SK-N-SH (cell line): Measurements from ENCODE around the gene YEATS4. TPM values are rescaled to one million over a fixed set of nuclear protein-coding genes. Genes with fewer than 3 reads are reported as not detected.

Experiments used
- CTCF ChIA-PET: fragments of 300-600, 350-600 bp; formaldehyde crosslinking; extraction: SDS; loops from one replicate; lab custom pipeline; 2021; lab: Yijun Ruan, JAX
- POLR2A ChIA-PET: fragments of 350-600 bp; sonication (Branson Sonifier 250); formaldehyde crosslinking; extraction: SDS; loops from one replicate; lab custom pipeline; 2020; ENCODE audit warnings: antibody characterized with exemption, inconsistent platforms; lab: Yijun Ruan, JAX
- DNase-seq: peaks from one replicate; pipeline ENCODE4 v3.0.0; 2012
- H2AFZ ChIP-seq: fragments of 200-600 bp; sonication (generic); 2 replicates; pipeline ENCODE4 v1.8.1; 2016; ENCODE audit warnings: antibody characterized with exemption, mild to moderate bottlenecking, low read depth
- H3F3A ChIP-seq: fragments of 200-600 bp; sonication (generic); replicated peaks from 2 replicates; pipeline ENCODE3; 2016; ENCODE audit warnings: antibody characterized with exemption, mild to moderate bottlenecking; ENCODE audit not compliant: insufficient read depth
- H3K27ac ChIP-seq, 2 experiments: fragments of 200-500 bp in 1 of 2; fragments of 200-600 bp in 1 of 2; sonication (Bioruptor generic) in 1 of 2; sonication (generic), shearing (Covaris generic) in 1 of 2; 2 replicates each; pipeline versions ENCODE4 v1.5.1 to v1.6.1; 2014 to 2016; ENCODE audit warnings: low read depth in 2 of 2, inconsistent platforms in 1 of 2, low read length in 1 of 2, mild to moderate bottlenecking in 1 of 2, mixed read lengths in 1 of 2
- H3K27me3 ChIP-seq: fragments of 200-600 bp; sonication (generic), shearing (Covaris generic); 2 replicates; pipeline ENCODE4 v1.6.1; 2016; ENCODE audit warnings: mixed run types; ENCODE audit not compliant: insufficient read depth
- H3K36me3 ChIP-seq, 2 experiments: fragments of 200-500 bp in 1 of 2; fragments of 200-600 bp in 1 of 2; sonication (Bioruptor generic) in 1 of 2; sonication (generic) in 1 of 2; replicated peaks in 1 of 2; 2 replicates each; pipeline versions ENCODE3 to v1.5.1; 2014 to 2016; ENCODE audit warnings: low read length in 1 of 2, mild to moderate bottlenecking in 1 of 2; ENCODE audit not compliant: insufficient read depth in 2 of 2, control insufficient read depth in 1 of 2
- H3K4me1 ChIP-seq, 2 experiments: fragments of 200-500 bp in 1 of 2; fragments of 200-600 bp in 1 of 2; sonication (Bioruptor generic) in 1 of 2; sonication (generic), shearing (Covaris generic) in 1 of 2; 2 replicates each; pipeline versions ENCODE4 v1.5.1 to v1.6.1; 2014 to 2016; ENCODE audit warnings: low read depth in 1 of 2, low read length in 1 of 2, mixed run types in 1 of 2; ENCODE audit not compliant: insufficient read depth in 2 of 2, control insufficient read depth in 1 of 2
- H3K4me2 ChIP-seq: fragments of 200-600 bp; sonication (generic), shearing (Covaris generic); 2 replicates; pipeline ENCODE4 v1.6.1; 2017; ENCODE audit warnings: mixed run types
- H3K4me3 ChIP-seq, 2 experiments: fragments of 200-500 bp in 1 of 2; fragments of 200-600 bp in 1 of 2; sonication (Bioruptor generic) in 1 of 2; sonication (generic), shearing (Covaris generic) in 1 of 2; 2 replicates each; pipeline versions ENCODE4 v1.5.1 to v1.8.1; 2014 to 2016; ENCODE audit warnings: low read depth in 2 of 2, inconsistent platforms in 1 of 2, low read length in 1 of 2, mild to moderate bottlenecking in 1 of 2, mixed read lengths in 1 of 2, moderate library complexity in 1 of 2
- H3K79me2 ChIP-seq: fragments of 200-600 bp; sonication (generic); 2 replicates; pipeline ENCODE4 v1.8.1; 2017; ENCODE audit warnings: mild to moderate bottlenecking; ENCODE audit not compliant: insufficient read depth
- H3K9ac ChIP-seq: fragments of 200-600 bp; sonication (generic); 2 replicates; pipeline ENCODE4 v1.6.1; 2017; ENCODE audit warnings: mixed run types
- H3K9me2 ChIP-seq: fragments of 200-600 bp; sonication (generic); 2 replicates; pipeline ENCODE4 v1.6.1; 2017; ENCODE audit warnings: mixed run types
- H3K9me3 ChIP-seq: fragments of 200-600 bp; sonication (generic); 2 replicates; pipeline ENCODE4 v1.6.1; 2017; ENCODE audit warnings: mixed run types, mild to moderate bottlenecking, moderate library complexity
- H4K20me1 ChIP-seq: fragments of 200-600 bp; sonication (generic); 2 replicates; pipeline ENCODE4 v1.6.1; 2017; ENCODE audit warnings: mild to moderate bottlenecking, mixed run types; ENCODE audit not compliant: insufficient read depth
- CHD2 ChIP-seq: fragments of 150-350 bp; IDR thresholded peaks from 2 replicates; pipeline ENCODE4 v1.6.1; 2018; ENCODE audit warnings: low read length; ENCODE audit not compliant: partially characterized antibody
- EZH2phosphoT487 ChIP-seq: fragments of 200-600 bp; sonication (generic); IDR thresholded peaks from 2 replicates; pipeline ENCODE4 v1.6.1; 2017; ENCODE audit warnings: low read depth, mixed run types, mild to moderate bottlenecking, antibody characterized with exemption, moderate library complexity, borderline replicate concordance
- JUND ChIP-seq: IDR thresholded peaks from 2 replicates; pipeline ENCODE4 v1.4.0; 2012
- MXI1 ChIP-seq: IDR thresholded peaks from 2 replicates; pipeline ENCODE4 v1.6.1; 2012; ENCODE audit warnings: mild to moderate bottlenecking, low read depth, low read length, improper control_type of control experiment
- NRF1 ChIP-seq: IDR thresholded peaks from 2 replicates; pipeline ENCODE4 v1.6.1; 2012; ENCODE audit warnings: low read depth, mild to moderate bottlenecking, low read length
- POLR2AphosphoS5 ChIP-seq: IDR thresholded peaks from 2 replicates; pipeline ENCODE4 v1.6.1; 2012; ENCODE audit warnings: low read depth, low read length
- RFX5 ChIP-seq: IDR thresholded peaks from 2 replicates; pipeline ENCODE4 v1.6.1; 2012; ENCODE audit warnings: mild to moderate bottlenecking, improper control_type of control experiment, low read length
- TAF1 ChIP-seq: IDR thresholded peaks from 2 replicates; pipeline ENCODE4 v1.6.1; 2012; ENCODE audit warnings: low read depth, mild to moderate bottlenecking, low read length, moderate library complexity, borderline replicate concordance
- TCF12 ChIP-seq: IDR thresholded peaks from 2 replicates; pipeline ENCODE4 v1.4.0; 2012
- YY1 ChIP-seq: IDR thresholded peaks from 2 replicates; pipeline ENCODE4 v1.4.0; 2012; ENCODE audit warnings: low read depth, mild to moderate bottlenecking
- WGBS: methylation state at CpG from one replicate; pipeline ENCODE4 v1.1.6; 2017; ENCODE audit warnings: low lambda C conversion rate; 5-methylcytosine and 5-hydroxymethylcytosine counted together
- polyA plus RNA-seq, 3 experiments: library from polyadenylated mRNA; depleted of rRNA; stranded (reverse); fragments of >200 nt; gene quantifications; 2 replicates each; pipeline ENCODE4 v1.2.3, GENCODE V29; 2012
- TF ChIP-seq, protein P1 (sequence below): IDR thresholded peaks from 2 replicates; pipeline ENCODE4 v1.4.0; 2012; ENCODE audit warnings: low read depth
- TF ChIP-seq, protein P2 (sequence below): IDR thresholded peaks from 2 replicates; pipeline ENCODE4 v1.6.1; 2012; ENCODE audit warnings: mild to moderate bottlenecking, low read depth, low read length, moderate library complexity
- TF ChIP-seq, protein P3 (sequence below): IDR thresholded peaks from 2 replicates; pipeline ENCODE4 v1.4.0; 2012; ENCODE audit warnings: low read depth, borderline replicate concordance

YEATS4 gene
- polyA plus RNA-seq, 1 of the 3 experiments (the other 2 are of a cell fraction): 11.4 TPM

DNA sequence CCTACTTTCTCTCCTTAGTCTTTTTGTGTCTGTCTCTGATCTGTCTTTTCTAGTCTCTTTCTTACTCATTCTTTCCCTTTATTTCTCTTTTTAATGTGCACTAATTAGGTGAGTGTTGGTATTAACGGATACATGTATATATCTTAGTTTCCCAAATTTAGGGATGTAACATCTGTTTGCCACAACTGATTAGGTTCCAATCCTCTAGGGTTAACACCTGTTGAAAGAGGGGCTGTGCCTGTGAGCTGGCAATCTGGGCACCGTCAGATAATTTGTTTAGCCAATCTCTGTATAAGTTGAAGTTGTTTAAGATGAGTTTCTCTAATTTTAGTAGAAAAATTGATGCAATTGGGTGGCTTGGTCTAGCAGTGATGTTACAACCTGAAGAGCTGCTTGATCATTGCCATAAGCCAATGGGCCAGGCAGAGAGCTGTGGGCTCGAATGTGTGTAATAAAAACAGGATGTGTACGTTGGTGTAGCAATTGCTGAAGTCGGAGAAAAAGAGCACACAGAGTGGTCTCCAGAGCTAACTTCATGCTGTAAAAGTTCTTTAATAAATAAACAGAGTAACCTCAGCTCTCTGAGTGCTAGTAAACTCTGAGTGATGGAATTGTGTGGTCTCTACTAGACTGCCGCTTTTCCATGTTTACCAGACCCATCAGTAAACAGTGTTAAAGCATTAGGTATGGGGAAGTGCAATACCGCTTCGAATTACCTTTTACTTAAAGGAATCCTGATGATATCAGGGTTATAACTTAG, 29.7 kb upstream of the YEATS4 start:
- H4K20me1 ChIP-seq: no peaks in the 10 kb centered on the region
- DNase-seq: no peak
- no peaks in the 10 kb centered on the region for H3F3A ChIP-seq
- no peak overlapping the region for H3K9ac ChIP-seq
- H3K4me2 ChIP-seq: no peak overlapping the region
- ChIA-PET CTCF (interaction anchor here (1.0 kb wide), 1 partner anchor 28 kb away, joined by 4 read pairs; no protein-coding TSS in a partner anchor), POLR2A (no interaction called here)
- no peaks in the 10 kb centered on the region for H3K9me3 ChIP-seq
- no peak for TF ChIP-seq JUND
- no peak for TF ChIP-seq TCF12
- TF ChIP-seq, protein P1, sequence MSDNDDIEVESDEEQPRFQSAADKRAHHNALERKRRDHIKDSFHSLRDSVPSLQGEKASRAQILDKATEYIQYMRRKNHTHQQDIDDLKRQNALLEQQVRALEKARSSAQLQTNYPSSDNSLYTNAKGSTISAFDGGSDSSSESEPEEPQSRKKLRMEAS: no peak
- no peak for TF ChIP-seq EZH2phosphoT487
- TF ChIP-seq RFX5: no peak
- TF ChIP-seq, protein P2, sequence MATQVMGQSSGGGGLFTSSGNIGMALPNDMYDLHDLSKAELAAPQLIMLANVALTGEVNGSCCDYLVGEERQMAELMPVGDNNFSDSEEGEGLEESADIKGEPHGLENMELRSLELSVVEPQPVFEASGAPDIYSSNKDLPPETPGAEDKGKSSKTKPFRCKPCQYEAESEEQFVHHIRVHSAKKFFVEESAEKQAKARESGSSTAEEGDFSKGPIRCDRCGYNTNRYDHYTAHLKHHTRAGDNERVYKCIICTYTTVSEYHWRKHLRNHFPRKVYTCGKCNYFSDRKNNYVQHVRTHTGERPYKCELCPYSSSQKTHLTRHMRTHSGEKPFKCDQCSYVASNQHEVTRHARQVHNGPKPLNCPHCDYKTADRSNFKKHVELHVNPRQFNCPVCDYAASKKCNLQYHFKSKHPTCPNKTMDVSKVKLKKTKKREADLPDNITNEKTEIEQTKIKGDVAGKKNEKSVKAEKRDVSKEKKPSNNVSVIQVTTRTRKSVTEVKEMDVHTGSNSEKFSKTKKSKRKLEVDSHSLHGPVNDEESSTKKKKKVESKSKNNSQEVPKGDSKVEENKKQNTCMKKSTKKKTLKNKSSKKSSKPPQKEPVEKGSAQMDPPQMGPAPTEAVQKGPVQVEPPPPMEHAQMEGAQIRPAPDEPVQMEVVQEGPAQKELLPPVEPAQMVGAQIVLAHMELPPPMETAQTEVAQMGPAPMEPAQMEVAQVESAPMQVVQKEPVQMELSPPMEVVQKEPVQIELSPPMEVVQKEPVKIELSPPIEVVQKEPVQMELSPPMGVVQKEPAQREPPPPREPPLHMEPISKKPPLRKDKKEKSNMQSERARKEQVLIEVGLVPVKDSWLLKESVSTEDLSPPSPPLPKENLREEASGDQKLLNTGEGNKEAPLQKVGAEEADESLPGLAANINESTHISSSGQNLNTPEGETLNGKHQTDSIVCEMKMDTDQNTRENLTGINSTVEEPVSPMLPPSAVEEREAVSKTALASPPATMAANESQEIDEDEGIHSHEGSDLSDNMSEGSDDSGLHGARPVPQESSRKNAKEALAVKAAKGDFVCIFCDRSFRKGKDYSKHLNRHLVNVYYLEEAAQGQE: no peak
- TF ChIP-seq NRF1: no peak
- no peak for TF ChIP-seq CHD2
- TF ChIP-seq YY1: no peak
- TF ChIP-seq TAF1: no peak
- TF ChIP-seq, protein P3, sequence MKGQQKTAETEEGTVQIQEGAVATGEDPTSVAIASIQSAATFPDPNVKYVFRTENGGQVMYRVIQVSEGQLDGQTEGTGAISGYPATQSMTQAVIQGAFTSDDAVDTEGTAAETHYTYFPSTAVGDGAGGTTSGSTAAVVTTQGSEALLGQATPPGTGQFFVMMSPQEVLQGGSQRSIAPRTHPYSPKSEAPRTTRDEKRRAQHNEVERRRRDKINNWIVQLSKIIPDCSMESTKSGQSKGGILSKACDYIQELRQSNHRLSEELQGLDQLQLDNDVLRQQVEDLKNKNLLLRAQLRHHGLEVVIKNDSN: no peak
- no peak for TF ChIP-seq MXI1
- no peak for TF ChIP-seq POLR2AphosphoS5
- no peaks in the 10 kb centered on the region for H3K36me3 ChIP-seq
- H3K4me3 ChIP-seq: no peak overlapping the region
- WGBS: 68% methylated on average over 8 of the region's 8 CpGs
- H3K4me1 ChIP-seq: no peaks in the 10 kb centered on the region; a peak in 1 of 4 replicates
- no peaks in the 10 kb centered on the region for H3K79me2 ChIP-seq
- H3K9me2 ChIP-seq: no peaks in the 10 kb centered on the region
- H2AFZ ChIP-seq: no peak overlapping the region
- peaks cover 9% of the 10 kb centered on the region; the same call in 1 of the 2 replicates for H3K27me3 ChIP-seq
- H3K27ac ChIP-seq: no peak overlapping the region
